WTC11 (cell line): ENCODE measurements around the gene GALNT7. TPM values are rescaled to one million over a fixed set of nuclear protein-coding genes. Genes with fewer than 3 reads are reported as not detected.

Source experiments
- ATAC-seq: fragments of 200-7000 bp; cut with Tn5 transposase; 2 replicates; pipeline ENCODE4 v1.10.0; 2021; ENCODE audit warnings: mild to moderate bottlenecking, moderate library complexity
- CTCF ChIA-PET: fragments of 300-600 bp; sonication (Branson Sonifier 250); formaldehyde crosslinking; loops from one replicate; lab custom pipeline; 2021; ENCODE audit warnings: antibody characterized with exemption; lab: Charles Lee
- POLR2A ChIA-PET: fragments of 350-600 bp; sonication (Branson Sonifier 250); formaldehyde crosslinking; loops from one replicate; lab custom pipeline; 2021; ENCODE audit warnings: antibody characterized with exemption; lab: Charles Lee
- DNase-seq: peaks from one replicate; pipeline ENCODE4 v3.0.0; 2021; ENCODE audit warnings: low spot score
- H3K27ac Mint-ChIP-seq: 2 replicates; pipeline ENCODE4 v1.8.0; 2021; ENCODE audit warnings: mixed read lengths
- H3K27me3 Mint-ChIP-seq: 2 replicates; pipeline ENCODE4 v1.8.0; 2021; ENCODE audit warnings: low read depth, mild to moderate bottlenecking, moderate library complexity, mixed read lengths
- H3K36me3 Mint-ChIP-seq: 2 replicates; pipeline ENCODE4 v1.8.0; 2021; ENCODE audit warnings: mixed read lengths
- H3K4me1 Mint-ChIP-seq: 2 replicates; pipeline ENCODE4 v1.8.0; 2022; ENCODE audit warnings: mixed read lengths
- H3K4me3 Mint-ChIP-seq: 2 replicates; pipeline ENCODE4 v1.8.0; 2021; ENCODE audit warnings: mild to moderate bottlenecking, moderate library complexity, mixed read lengths
- H3K9me3 Mint-ChIP-seq: 2 replicates; pipeline ENCODE4 v1.8.0; 2021; ENCODE audit warnings: mixed read lengths
- AR ChIP-seq: fragments of 250-450 bp; sonication (Bioruptor Pico); IDR thresholded peaks from 2 replicates; pipeline ENCODE4 v1.9.0; 2021; ENCODE audit warnings: mild to moderate bottlenecking
- CREB1 ChIP-seq: sonication (generic); formaldehyde crosslinking; IDR thresholded peaks from 2 replicates; pipeline ENCODE4 v1.8.0; 2023; ENCODE audit warnings: mild to moderate bottlenecking, missing genetic modification reagents
- E2F1 ChIP-seq: sonication (generic); formaldehyde crosslinking; IDR thresholded peaks from 2 replicates; pipeline ENCODE4 v1.8.0; 2022; ENCODE audit warnings: mild to moderate bottlenecking, missing genetic modification reagents
- ERG ChIP-seq: fragments of 250-450 bp; sonication (Bioruptor Pico); IDR thresholded peaks from 2 replicates; pipeline ENCODE4 v1.8.0; 2021; ENCODE audit warnings: mild to moderate bottlenecking
- GABPB1 ChIP-seq: sonication (generic); formaldehyde crosslinking; IDR thresholded peaks from 2 replicates; pipeline ENCODE4 v1.8.1; 2023; ENCODE audit warnings: mild to moderate bottlenecking, missing genetic modification reagents
- GRHL2 ChIP-seq: fragments of 250-450 bp; sonication (Bioruptor Pico); IDR thresholded peaks from 2 replicates; pipeline ENCODE4 v1.8.0; 2022; ENCODE audit warnings: mild to moderate bottlenecking, moderate library complexity; ENCODE audit not compliant: insufficient replicate concordance, severe bottlenecking
- GTF2I ChIP-seq: fragments of 250-450 bp; sonication (Bioruptor Pico); conservative IDR thresholded peaks from 2 replicates; pipeline ENCODE4 v1.4.0; 2021; ENCODE audit warnings: mild to moderate bottlenecking
- IRF2 ChIP-seq: sonication (generic); formaldehyde crosslinking; IDR thresholded peaks from 2 replicates; pipeline ENCODE4 v1.8.0; 2022; ENCODE audit warnings: low read depth, missing genetic modification reagents, borderline replicate concordance
- JAZF1 ChIP-seq: fragments of 250-450 bp; sonication (Bioruptor Pico); IDR thresholded peaks from 2 replicates; pipeline ENCODE4 v1.9.0; 2021; ENCODE audit warnings: moderate library complexity, mild to moderate bottlenecking, inconsistent platforms
- JUN ChIP-seq: sonication (generic); formaldehyde crosslinking; IDR thresholded peaks from 2 replicates; pipeline ENCODE4 v1.8.0; 2023; ENCODE audit warnings: mild to moderate bottlenecking, missing genetic modification reagents
- MLX ChIP-seq: sonication (generic); formaldehyde crosslinking; IDR thresholded peaks from 2 replicates; pipeline ENCODE4 v1.8.1; 2023; ENCODE audit warnings: mild to moderate bottlenecking, missing genetic modification reagents, moderate library complexity
- MYBL2 ChIP-seq: sonication (generic); formaldehyde crosslinking; IDR thresholded peaks from 2 replicates; pipeline ENCODE4 v1.8.1; 2023; ENCODE audit warnings: mild to moderate bottlenecking, moderate library complexity, missing genetic modification reagents
- NR1H2 ChIP-seq: sonication (generic); formaldehyde crosslinking; IDR thresholded peaks from 2 replicates; pipeline ENCODE4 v1.9.0; 2021; ENCODE audit warnings: mild to moderate bottlenecking, moderate library complexity, missing genetic modification reagents
- NR2C2 ChIP-seq: sonication (generic); formaldehyde crosslinking; IDR thresholded peaks from 2 replicates; pipeline ENCODE4 v1.8.0; 2022; ENCODE audit warnings: mild to moderate bottlenecking, missing genetic modification reagents
- NR3C1 ChIP-seq: sonication (generic); formaldehyde crosslinking; conservative IDR thresholded peaks from 2 replicates; pipeline ENCODE4 v1.8.1; 2023; ENCODE audit warnings: low read depth, mild to moderate bottlenecking, missing genetic modification reagents
- OVOL2 ChIP-seq: fragments of 250-450 bp; sonication (Bioruptor Pico); IDR thresholded peaks from 2 replicates; pipeline ENCODE4 v1.9.0; 2021; ENCODE audit warnings: mild to moderate bottlenecking, borderline replicate concordance
- PREB ChIP-seq: sonication (generic); formaldehyde crosslinking; IDR thresholded peaks from 2 replicates; pipeline ENCODE4 v1.8.1; 2022; ENCODE audit warnings: mild to moderate bottlenecking, missing genetic modification reagents, moderate library complexity, borderline replicate concordance
- RELA ChIP-seq: sonication (generic); formaldehyde crosslinking; IDR thresholded peaks from 2 replicates; pipeline ENCODE4 v1.8.1; 2022; ENCODE audit warnings: missing genetic modification reagents, mild to moderate bottlenecking, borderline replicate concordance
- STAT6 ChIP-seq: sonication (generic); formaldehyde crosslinking; conservative IDR thresholded peaks from 2 replicates; pipeline ENCODE4 v1.8.1; 2023; ENCODE audit warnings: mild to moderate bottlenecking, low read depth, missing genetic modification reagents, moderate library complexity
- USF2 ChIP-seq: sonication (generic); formaldehyde crosslinking; IDR thresholded peaks from 2 replicates; pipeline ENCODE4 v1.8.1; 2023; ENCODE audit warnings: mild to moderate bottlenecking, missing genetic modification reagents, moderate library complexity
- ZNF138 ChIP-seq: sonication (generic); formaldehyde crosslinking; conservative IDR thresholded peaks from 2 replicates; pipeline ENCODE4 v1.8.1; 2022; ENCODE audit warnings: mild to moderate bottlenecking, moderate library complexity, missing genetic modification reagents
- ZNF263 ChIP-seq: sonication (generic); formaldehyde crosslinking; IDR thresholded peaks from 2 replicates; pipeline ENCODE4 v1.8.1; 2022; ENCODE audit warnings: low read depth, mild to moderate bottlenecking, moderate library complexity, missing genetic modification reagents
- total RNA-seq: library from RNA; stranded (reverse); gene quantifications from 3 replicates; pipeline ENCODE4 v1.2.3, GENCODE V29; 2021

Gene GALNT7
- total RNA-seq, 1 experiment from 2014 or later: 86.9 TPM

GRCh38 chr4:173174184-173174583, 5.6 kb downstream of the GALNT7 start (continued):
- no peak for TF ChIP-seq CREB1 (CRISPR knock-in tag)
- no peak for TF ChIP-seq MYBL2 (CRISPR knock-in tag)
- TF ChIP-seq ZNF263 (CRISPR knock-in tag): no peak
- TF ChIP-seq NR2C2 (CRISPR knock-in tag): no peak
- TF ChIP-seq STAT6 (CRISPR knock-in tag): no peak
- TF ChIP-seq GRHL2 (CRISPR knock-in tag): no peak
- TF ChIP-seq MLX: no peak

- CTCF ChIA-PET: interaction anchor here (1.1 to 2.8 kb wide), 3 partner anchors 83 to 150 kb away, joined by 3 to 12 read pairs (median 3); no protein-coding TSS in a partner anchor
- ATAC-seq: no peak
- no peak for TF ChIP-seq NR3C1 (CRISPR knock-in tag)
- TF ChIP-seq PREB (CRISPR knock-in tag): no peak
- no peak for TF ChIP-seq JUN (CRISPR knock-in tag)
- no peak for TF ChIP-seq IRF2 (CRISPR knock-in tag)
- TF ChIP-seq NR1H2 (CRISPR knock-in tag): no peak
- no peak for TF ChIP-seq GTF2I (CRISPR knock-in tag)
- no peak for TF ChIP-seq AR (CRISPR knock-in tag)
- no peak for TF ChIP-seq USF2 (CRISPR knock-in tag)
- no peak for TF ChIP-seq NR2C2 (CRISPR knock-in tag)
- TF ChIP-seq RELA: no peak
- no peak for TF ChIP-seq JAZF1 (CRISPR knock-in tag)
- no peak for TF ChIP-seq ZNF138
- TF ChIP-seq MLX: no peak
- TF ChIP-seq ERG (CRISPR knock-in tag): no peak
- TF ChIP-seq OVOL2 (CRISPR knock-in tag): no peak
- TF ChIP-seq GABPB1 (CRISPR knock-in tag): no peak
- TF ChIP-seq E2F1 (CRISPR knock-in tag): no peak
- TF ChIP-seq, all 79 proteins: peak for 0
- POLR2A ChIA-PET: no interaction called here
- peak overlapping the region; percentile 21; the same call in 1 of the 2 replicates for H3K27ac Mint-ChIP-seq
- peaks cover 81% of the 10 kb centered on the region for H3K4me1 Mint-ChIP-seq
- no peaks in the 10 kb centered on the region for H3K9me3 Mint-ChIP-seq
- no peak overlapping the region for H3K4me3 Mint-ChIP-seq
- H3K27me3 Mint-ChIP-seq: no peaks in the 10 kb centered on the region
- no peak for DNase-seq
- no peaks in the 10 kb centered on the region for H3K36me3 Mint-ChIP-seq
Measured at GRCh38 chr4:173174594-173175012, 6.0 kb downstream of the GALNT7 start.
